Measurements from ENCODE around the gene SPPL2B. TPM values are rescaled to one million over a fixed set of nuclear protein-coding genes. Genes with fewer than 3 reads are reported as not detected.

The SPPL2B gene
- total RNA-seq, 6 experiments from 2014 or later, result 11.8 to 39.8 (median 26.5) TPM

GRCh38 chr19:2291185-2291751 is 37.2 kb upstream of the SPPL2B start:
- ATAC-seq (no peak), DNase-seq (no peak)
- no CpG with 5 or more reads among the region's 67 CpGs for WGBS (ENCODE audit: insufficient coverage, low coverage, low lambda C conversion rate, missing lambda C conversion rate)

GRCh38 chr19:2294687-2295335 is 33.7 kb upstream of the SPPL2B start:
- 44% methylated on average over 11 of the region's 26 CpGs for WGBS (ENCODE audit: insufficient coverage, low coverage, low lambda C conversion rate, missing lambda C conversion rate)
- Histone ChIP-seq H3K4me3 (no peak overlapping the region), H3K36me3 (no peaks in the 10 kb centered on the region), H3K9me3 (no peaks in the 10 kb centered on the region), H3K4me1 (peaks cover 0 to 17% (median 0%) of the 10 kb centered on the region in 4 donors), H3K27ac (no peak overlapping the region), H3K27me3 (peaks cover 0 to 19% of the 10 kb centered on the region in 2 donors)
- ATAC-seq (no peak), DNase-seq (no peak)
- intact Hi-C loops (cut with DNase I), result no loop called here
- TF ChIP-seq POLR2A (IDR thresholded peaks at IDR 0.05) (no peak), CTCF (IDR thresholded peaks at IDR 0.05) (no peak)

More at GRCh38 chr19:2291185-2291751, 37.2 kb upstream of the SPPL2B start:
- no peaks in the 10 kb centered on the region for H3K9me3 ChIP-seq
- TF ChIP-seq POLR2A (IDR thresholded peaks at IDR 0.05) (no peak), CTCF (IDR thresholded peaks at IDR 0.05) (no peak)
- no peaks in the 10 kb centered on the region for H3K36me3 ChIP-seq
- peaks cover 0 to 18% (median 0%) of the 10 kb centered on the region in 4 donors for H3K4me1 ChIP-seq
- intact Hi-C loops (cut with DNase I), result no loop called here
- H3K27ac ChIP-seq, result no peak overlapping the region
- H3K4me3 ChIP-seq, result peak overlapping the region; percentile 2 to 35 (median 29)
- H3K27me3 ChIP-seq, result peaks cover 0 to 21% of the 10 kb centered on the region in 2 donors

- intact Hi-C loops (cut with DNase I), result no loop called here
- no peak overlapping the region for H3K4me3 ChIP-seq
- H3K36me3 ChIP-seq, result no peaks in the 10 kb centered on the region
- H3K27ac ChIP-seq, result no peak overlapping the region
- TF ChIP-seq CTCF (IDR thresholded peaks at IDR 0.05), result no peak
- no peak for TF ChIP-seq POLR2A (IDR thresholded peaks at IDR 0.05)
- WGBS (ENCODE audit: insufficient coverage, low coverage, low lambda C conversion rate, missing lambda C conversion rate), result 40% methylated on average over 3 of the region's 16 CpGs
- no peaks in the 10 kb centered on the region for H3K9me3 ChIP-seq
- H3K4me1 ChIP-seq, result peaks cover 0 to 5% (median 0%) of the 10 kb centered on the region in 4 donors
- DNase-seq, result no peak
- ATAC-seq, result no peak
- H3K27me3 ChIP-seq, result peaks cover 0 to 7% of the 10 kb centered on the region in 2 donors
Observed at GRCh38 chr19:2296141-2296540, 32.3 kb upstream of the SPPL2B start.

- intact Hi-C loops (cut with DNase I), result no loop called here
- ATAC-seq, result peak in 1 of 4 donors; percentile 30
- 84% methylated on average over 12 of the region's 17 CpGs for WGBS (ENCODE audit: insufficient coverage, low coverage, low lambda C conversion rate, missing lambda C conversion rate)
Observed at GRCh38 chr19:2300533-2300932, 28.0 kb upstream of the SPPL2B start.

More at GRCh38 chr19:2300533-2300932, 28.0 kb upstream of the SPPL2B start:
- H3K4me3 ChIP-seq, result no peak overlapping the region
- no peaks in the 10 kb centered on the region for H3K9me3 ChIP-seq
- H3K27me3 ChIP-seq, result no peaks in the 10 kb centered on the region
- no peak for TF ChIP-seq CTCF (IDR thresholded peaks at IDR 0.05)
- TF ChIP-seq POLR2A (IDR thresholded peaks at IDR 0.05), result no peak
- H3K4me1 ChIP-seq, result no peaks in the 10 kb centered on the region
- no peak overlapping the region for H3K27ac ChIP-seq
- DNase-seq, result no peak
- H3K36me3 ChIP-seq, result no peaks in the 10 kb centered on the region

Measured in right lobe of liver (tissue), 6 donors.